Glutamatergic neuron (in vitro differentiated cells): ENCODE data around the gene ZNF296. TPM values are rescaled to one million over a fixed set of nuclear protein-coding genes. Genes with fewer than 3 reads are reported as not detected.
A peak's percentile ranks its signal among the peaks of the same experiment; 100 is the strongest.

Experiments used
- DNase-seq: peaks from one replicate; pipeline ENCODE4 v3.0.0; 2022
- H3K27ac Mint-ChIP-seq: one replicate; pipeline ENCODE4 v1.8.0; 2020; ENCODE audit warnings: mild to moderate bottlenecking, mixed read lengths, inconsistent platforms; ENCODE audit not compliant: unreplicated experiment
- H3K27me3 Mint-ChIP-seq: one replicate; pipeline ENCODE4 v1.8.0; 2020; ENCODE audit warnings: mild to moderate bottlenecking, moderate library complexity, mixed read lengths, inconsistent platforms; ENCODE audit not compliant: unreplicated experiment
- H3K36me3 Mint-ChIP-seq: one replicate; pipeline ENCODE4 v1.8.0; 2020; ENCODE audit warnings: mild to moderate bottlenecking, mixed read lengths, inconsistent platforms; ENCODE audit not compliant: unreplicated experiment
- H3K4me1 Mint-ChIP-seq: one replicate; pipeline ENCODE4 v1.8.0; 2020; ENCODE audit warnings: mild to moderate bottlenecking, low read depth, mixed read lengths, inconsistent platforms; ENCODE audit not compliant: unreplicated experiment
- H3K4me3 Mint-ChIP-seq: one replicate; pipeline ENCODE4 v1.8.0; 2020; ENCODE audit warnings: mild to moderate bottlenecking, mixed read lengths, inconsistent platforms; ENCODE audit not compliant: unreplicated experiment
- H3K9me3 Mint-ChIP-seq: one replicate; pipeline ENCODE4 v1.8.0; 2020; ENCODE audit warnings: mild to moderate bottlenecking, moderate library complexity, mixed read lengths, inconsistent platforms; ENCODE audit not compliant: unreplicated experiment
- long read RNA-seq: library from polyadenylated mRNA; unstranded; transcript quantifications from one replicate; pipeline ENCODE4 v2.0.0, GENCODE V29; 2020; ENCODE audit not compliant: unreplicated experiment
- total RNA-seq: library from RNA; stranded (reverse); fragmentation: NEBNext Ultra II Directional; extraction: Animal tissue kit (Norgen Biotek cat#: 25700); gene quantifications from one replicate; pipeline ENCODE4 v1.2.1, GENCODE V29; 2021; ENCODE audit not compliant: unreplicated experiment
- TF ChIP-seq, protein P1 (sequence below): fragments of 200-600 bp; sonication (generic); IDR thresholded peaks from one replicate; pipeline ENCODE4 v1.5.0; 2021; ENCODE audit not compliant: partially characterized antibody, unreplicated experiment

The ZNF296 gene
- total RNA-seq, result 6.3 TPM
- long read RNA-seq, transcript ZNF296-201 (3 exons, 1,744 nt), result major isoform, 10 of 12 reads
- long read RNA-seq, partial matches to known transcripts, result 0 of 12 reads
- long read RNA-seq, other reads (novel, unspliced or antisense), result 2 of 12 reads

GRCh38 chr19:45076029-45076850 is at the start of gene ZNF296:
TSS of gene ZNF296 (minus strand) at chr19:45076478. CDS start at chr19:45076373, 105 bp downstream.
- peak within 1 kb of the TSS; percentile 69 for H3K4me3 Mint-ChIP-seq
- H3K4me1 Mint-ChIP-seq, result peaks cover 18% of the 10 kb centered on the region
- H3K9me3 Mint-ChIP-seq, result peaks cover 11% of the 10 kb centered on the region
- TF ChIP-seq, protein P1, sequence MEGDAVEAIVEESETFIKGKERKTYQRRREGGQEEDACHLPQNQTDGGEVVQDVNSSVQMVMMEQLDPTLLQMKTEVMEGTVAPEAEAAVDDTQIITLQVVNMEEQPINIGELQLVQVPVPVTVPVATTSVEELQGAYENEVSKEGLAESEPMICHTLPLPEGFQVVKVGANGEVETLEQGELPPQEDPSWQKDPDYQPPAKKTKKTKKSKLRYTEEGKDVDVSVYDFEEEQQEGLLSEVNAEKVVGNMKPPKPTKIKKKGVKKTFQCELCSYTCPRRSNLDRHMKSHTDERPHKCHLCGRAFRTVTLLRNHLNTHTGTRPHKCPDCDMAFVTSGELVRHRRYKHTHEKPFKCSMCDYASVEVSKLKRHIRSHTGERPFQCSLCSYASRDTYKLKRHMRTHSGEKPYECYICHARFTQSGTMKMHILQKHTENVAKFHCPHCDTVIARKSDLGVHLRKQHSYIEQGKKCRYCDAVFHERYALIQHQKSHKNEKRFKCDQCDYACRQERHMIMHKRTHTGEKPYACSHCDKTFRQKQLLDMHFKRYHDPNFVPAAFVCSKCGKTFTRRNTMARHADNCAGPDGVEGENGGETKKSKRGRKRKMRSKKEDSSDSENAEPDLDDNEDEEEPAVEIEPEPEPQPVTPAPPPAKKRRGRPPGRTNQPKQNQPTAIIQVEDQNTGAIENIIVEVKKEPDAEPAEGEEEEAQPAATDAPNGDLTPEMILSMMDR, result no peak
- peaks cover 5% of the 10 kb centered on the region for H3K27me3 Mint-ChIP-seq
- DNase-seq, result peak; percentile 74
- no peaks in the 10 kb centered on the region for H3K36me3 Mint-ChIP-seq
- H3K27ac Mint-ChIP-seq, result peak within 1 kb of the TSS; percentile 96

- Mint-ChIP-seq H3K4me1 (peaks cover 23% of the 10 kb centered on the region), H3K27ac (no peak overlapping the region), H3K4me3 (no peak overlapping the region), H3K27me3 (peaks cover 8% of the 10 kb centered on the region), H3K36me3 (no peaks in the 10 kb centered on the region), H3K9me3 (peaks cover 13% of the 10 kb centered on the region)
- no peak for DNase-seq
- TF ChIP-seq, protein P1, result no peak
Measured at GRCh38 chr19:45125360-45125759, 49.1 kb upstream of the ZNF296 start.

DNA sequence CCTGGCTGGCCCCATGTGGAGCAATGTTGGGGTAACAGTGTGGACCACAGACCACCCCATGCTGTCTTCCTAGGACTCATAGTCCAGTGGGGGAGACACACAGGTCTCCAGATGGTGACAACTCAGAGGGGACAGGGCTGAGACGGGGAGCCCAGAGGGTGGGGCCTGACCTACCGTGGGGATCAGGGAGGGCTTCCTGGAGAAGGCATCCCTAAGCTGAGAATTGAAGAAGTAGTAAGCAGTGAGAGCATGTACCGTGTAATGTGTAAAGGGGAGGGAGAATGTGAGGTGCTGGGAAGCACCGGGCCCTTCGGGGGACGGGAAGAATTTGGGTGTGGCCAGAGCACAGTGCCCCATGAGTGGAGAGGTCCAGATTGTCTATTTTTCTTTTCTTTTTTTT is 47.7 kb upstream of the ZNF296 start:
- Mint-ChIP-seq H3K4me1 (peaks cover 24% of the 10 kb centered on the region), H3K9me3 (peaks cover 15% of the 10 kb centered on the region), H3K36me3 (no peaks in the 10 kb centered on the region), H3K27ac (no peak overlapping the region), H3K4me3 (no peak overlapping the region), H3K27me3 (peaks cover 9% of the 10 kb centered on the region)
- TF ChIP-seq, protein P1, result no peak
- no peak for DNase-seq

DNA sequence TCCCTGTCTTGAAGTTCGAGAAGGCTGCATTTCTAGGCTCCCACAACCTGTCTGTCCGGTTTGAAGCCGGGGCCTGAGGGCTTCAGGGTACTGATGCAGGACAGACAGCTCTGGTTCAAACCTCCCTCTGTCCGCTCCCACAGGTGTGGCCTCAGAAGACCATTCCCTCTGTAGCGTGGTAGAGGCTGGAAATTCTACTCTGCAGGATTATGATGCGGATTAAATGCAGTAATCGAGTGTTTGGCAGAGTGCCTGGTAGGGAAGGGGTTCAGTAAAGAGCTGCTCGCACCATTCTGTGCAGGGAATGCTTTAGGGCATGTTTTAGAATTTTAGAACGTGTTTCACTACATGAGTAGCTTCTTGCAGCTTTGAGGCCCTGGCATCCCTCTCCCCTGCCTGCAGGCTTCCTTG is 47.2 kb upstream of the ZNF296 start:
- no peaks in the 10 kb centered on the region for H3K36me3 Mint-ChIP-seq
- H3K27ac Mint-ChIP-seq, result no peak overlapping the region
- no peak for DNase-seq
- peaks cover 15% of the 10 kb centered on the region for H3K9me3 Mint-ChIP-seq
- TF ChIP-seq, protein P1, result no peak
- H3K4me1 Mint-ChIP-seq, result peaks cover 27% of the 10 kb centered on the region
- peaks cover 11% of the 10 kb centered on the region for H3K27me3 Mint-ChIP-seq
- H3K4me3 Mint-ChIP-seq, result no peak overlapping the region

GRCh38 chr19:45122832-45123231 is 46.6 kb upstream of the ZNF296 start:
- Mint-ChIP-seq H3K4me1 (peaks cover 31% of the 10 kb centered on the region), H3K27ac (no peak overlapping the region), H3K36me3 (no peaks in the 10 kb centered on the region), H3K4me3 (peak overlapping the region; percentile 52), H3K9me3 (peaks cover 15% of the 10 kb centered on the region), H3K27me3 (peaks cover 11% of the 10 kb centered on the region)
- TF ChIP-seq, protein P1, result no peak
- DNase-seq, result no peak
